ENCODE measurements around the gene AFAP1L2. TPM values are rescaled to one million over a fixed set of nuclear protein-coding genes. Genes with fewer than 3 reads are reported as not detected.
A peak's percentile ranks its signal among the peaks of the same experiment; 100 is the strongest.

AFAP1L2 gene
- total and polyA plus RNA-seq, 7 donors: 0.75 to 3.6 (median 1.7) TPM

DNA sequence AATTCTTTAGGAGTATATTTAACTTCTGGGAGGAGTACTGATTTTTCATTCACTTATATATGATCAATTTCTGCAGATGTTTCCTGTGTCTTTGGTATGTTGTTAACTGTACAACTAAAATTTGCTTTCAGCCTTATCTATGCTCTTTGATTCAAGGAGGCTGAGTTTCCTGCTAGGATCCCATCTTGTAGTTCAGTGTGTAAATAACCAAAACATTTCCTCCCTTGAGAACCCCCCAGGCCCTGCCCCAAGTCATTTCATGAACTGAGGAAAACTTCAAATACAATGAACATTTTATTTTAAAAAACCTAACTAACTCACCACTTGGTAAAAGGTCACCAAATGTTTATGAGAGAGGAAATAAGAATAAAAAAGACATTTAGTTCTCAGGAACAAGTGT, 109.8 kb downstream of the AFAP1L2 start:
- peaks cover 9% of the 10 kb centered on the region for H3K9me3 ChIP-seq
- no peaks in the 10 kb centered on the region for H3K4me1 ChIP-seq
- no peak for DNase-seq
- ATAC-seq: no peak
- intact Hi-C loops (cut with DNase I): no loop called here
- no peak overlapping the region for H3K27ac ChIP-seq
- H3K4me3 ChIP-seq: no peak overlapping the region
- TF ChIP-seq, protein P1, sequence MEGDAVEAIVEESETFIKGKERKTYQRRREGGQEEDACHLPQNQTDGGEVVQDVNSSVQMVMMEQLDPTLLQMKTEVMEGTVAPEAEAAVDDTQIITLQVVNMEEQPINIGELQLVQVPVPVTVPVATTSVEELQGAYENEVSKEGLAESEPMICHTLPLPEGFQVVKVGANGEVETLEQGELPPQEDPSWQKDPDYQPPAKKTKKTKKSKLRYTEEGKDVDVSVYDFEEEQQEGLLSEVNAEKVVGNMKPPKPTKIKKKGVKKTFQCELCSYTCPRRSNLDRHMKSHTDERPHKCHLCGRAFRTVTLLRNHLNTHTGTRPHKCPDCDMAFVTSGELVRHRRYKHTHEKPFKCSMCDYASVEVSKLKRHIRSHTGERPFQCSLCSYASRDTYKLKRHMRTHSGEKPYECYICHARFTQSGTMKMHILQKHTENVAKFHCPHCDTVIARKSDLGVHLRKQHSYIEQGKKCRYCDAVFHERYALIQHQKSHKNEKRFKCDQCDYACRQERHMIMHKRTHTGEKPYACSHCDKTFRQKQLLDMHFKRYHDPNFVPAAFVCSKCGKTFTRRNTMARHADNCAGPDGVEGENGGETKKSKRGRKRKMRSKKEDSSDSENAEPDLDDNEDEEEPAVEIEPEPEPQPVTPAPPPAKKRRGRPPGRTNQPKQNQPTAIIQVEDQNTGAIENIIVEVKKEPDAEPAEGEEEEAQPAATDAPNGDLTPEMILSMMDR (IDR thresholded peaks at IDR 0.05): no peak
- H3K27me3 ChIP-seq (ENCODE audit: insufficient read depth in 3 of 3, low read length in 2 of 3): no peaks in the 10 kb centered on the region
- no peaks in the 10 kb centered on the region for H3K36me3 ChIP-seq (ENCODE audit: insufficient read depth in 1 of 2, low read depth in 1 of 2)

DNA sequence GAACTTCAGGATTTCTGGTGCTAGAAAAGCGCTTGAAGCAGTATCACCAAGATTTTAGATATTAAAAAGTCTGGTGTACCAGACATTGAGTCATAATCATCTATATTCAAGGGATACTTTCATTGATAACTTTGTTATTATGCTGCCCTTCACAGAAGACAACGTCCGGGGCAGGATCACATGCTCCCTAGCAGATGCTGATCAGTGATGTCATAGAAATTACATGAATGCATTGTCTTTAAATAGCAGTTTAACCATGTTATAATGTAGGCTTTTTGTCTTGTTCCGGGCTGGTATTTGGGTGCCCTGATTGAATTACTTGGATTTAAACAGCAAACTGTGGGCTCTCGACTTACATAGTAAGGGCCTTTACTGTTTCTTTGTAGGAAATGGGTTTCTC, 111.2 kb downstream of the AFAP1L2 start:
- TF ChIP-seq, protein P1 (IDR thresholded peaks at IDR 0.05): no peak
- intact Hi-C loops (cut with DNase I): no loop called here
- ATAC-seq (no peak), DNase-seq (peak in 1 of 2 donors; percentile 3)
- H3K4me1 ChIP-seq: no peaks in the 10 kb centered on the region
- WGBS, 3 donors: 58 to 64% (median 60%) methylated on average over 5 of the region's 5 CpGs
- H3K4me3 ChIP-seq: no peak overlapping the region
- H3K27ac ChIP-seq: no peak overlapping the region
- peaks cover 9% of the 10 kb centered on the region for H3K9me3 ChIP-seq
- no peaks in the 10 kb centered on the region for H3K27me3 ChIP-seq (ENCODE audit: insufficient read depth in 3 of 3, low read length in 2 of 3)
- no peaks in the 10 kb centered on the region for H3K36me3 ChIP-seq (ENCODE audit: insufficient read depth in 1 of 2, low read depth in 1 of 2)

DNA sequence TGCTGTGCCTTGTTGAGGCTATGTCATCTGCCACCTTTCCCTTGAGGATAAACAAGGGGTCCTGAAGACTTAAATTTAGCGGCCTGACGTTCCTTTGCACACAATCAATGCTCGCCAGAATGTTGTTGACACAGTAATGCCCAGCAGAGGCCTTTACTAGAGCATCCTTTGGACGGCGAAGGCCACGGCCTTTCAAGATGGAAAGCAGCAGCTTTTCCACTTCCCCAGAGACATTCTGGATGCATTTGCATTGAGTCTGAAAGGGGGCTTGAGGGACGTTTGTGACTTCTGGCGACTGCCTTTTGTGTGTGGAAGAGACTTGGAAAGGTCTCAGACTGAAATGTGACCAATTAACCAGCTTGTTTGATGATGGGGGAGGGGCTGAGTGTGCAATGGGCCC, 112.8 kb downstream of the AFAP1L2 start:
- intact Hi-C loops (cut with DNase I): no loop called here
- Histone ChIP-seq H3K27ac (no peak overlapping the region), H3K4me3 (no peak overlapping the region), H3K27me3 (ENCODE audit: insufficient read depth in 3 of 3, low read length in 2 of 3) (no peaks in the 10 kb centered on the region), H3K4me1 (no peaks in the 10 kb centered on the region), H3K9me3 (peaks cover 9% of the 10 kb centered on the region), H3K36me3 (ENCODE audit: insufficient read depth in 1 of 2, low read depth in 1 of 2) (no peaks in the 10 kb centered on the region)
- WGBS, 3 donors: 82 to 85% (median 83%) methylated on average over 8 of the region's 8 CpGs
- DNase-seq (peak in 1 of 2 donors; percentile 19), ATAC-seq (no peak)
- TF ChIP-seq, protein P1 (IDR thresholded peaks at IDR 0.05): no peak

DNA sequence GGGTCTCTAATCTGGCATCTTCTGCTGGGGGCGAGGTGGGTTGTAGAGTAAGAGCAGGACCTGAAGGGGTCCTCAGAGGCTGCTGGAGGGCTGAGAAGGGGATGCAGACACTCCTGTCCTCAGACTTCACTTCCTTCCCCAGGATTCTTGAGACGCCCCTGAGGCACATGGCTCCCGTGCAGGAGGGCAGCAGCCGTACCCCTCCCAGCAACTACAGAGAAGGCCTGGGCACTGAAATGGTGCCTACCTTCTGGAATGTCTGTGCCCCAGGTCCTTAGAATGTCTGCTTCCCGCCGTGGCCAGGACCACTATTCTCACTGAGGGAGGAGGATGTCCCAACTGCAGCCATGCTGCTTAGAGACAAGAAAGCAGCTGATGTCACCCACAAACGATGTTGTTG, 113.2 kb downstream of the AFAP1L2 start:
- WGBS, 3 donors: 86 to 94% (median 91%) methylated on average over 7 of the region's 7 CpGs
- no peaks in the 10 kb centered on the region for H3K27me3 ChIP-seq (ENCODE audit: insufficient read depth in 3 of 3, low read length in 2 of 3)
- no peak for ATAC-seq
- H3K36me3 ChIP-seq (ENCODE audit: insufficient read depth in 1 of 2, low read depth in 1 of 2): no peaks in the 10 kb centered on the region
- intact Hi-C loops (cut with DNase I): no loop called here
- TF ChIP-seq, protein P1 (IDR thresholded peaks at IDR 0.05): no peak
- no peak overlapping the region for H3K27ac ChIP-seq
- DNase-seq: peak in 1 of 2 donors; percentile 23
- no peaks in the 10 kb centered on the region for H3K4me1 ChIP-seq
- no peak overlapping the region for H3K4me3 ChIP-seq
- peaks cover 9% of the 10 kb centered on the region for H3K9me3 ChIP-seq

GRCh38 chr10:114290038-114290437, 114.3 kb downstream of the AFAP1L2 start:
- no peak overlapping the region for H3K27ac ChIP-seq
- peaks cover under 1% of the 10 kb centered on the region for H3K9me3 ChIP-seq
- ATAC-seq (no peak), DNase-seq (peak in 1 of 2 donors; percentile 45)
- TF ChIP-seq, protein P1 (IDR thresholded peaks at IDR 0.05): no peak
- intact Hi-C loops (cut with DNase I): no loop called here
- WGBS, 3 donors: 93 to 97% (median 93%) methylated on average over 10 of the region's 10 CpGs
- no peaks in the 10 kb centered on the region for H3K36me3 ChIP-seq (ENCODE audit: insufficient read depth in 1 of 2, low read depth in 1 of 2)
- H3K27me3 ChIP-seq (ENCODE audit: insufficient read depth in 3 of 3, low read length in 2 of 3): no peaks in the 10 kb centered on the region
- H3K4me1 ChIP-seq: no peaks in the 10 kb centered on the region
- no peak overlapping the region for H3K4me3 ChIP-seq
